Measurements from ENCODE around the gene MEIS2. TPM values are rescaled to one million over a fixed set of nuclear protein-coding genes. Genes with fewer than 3 reads are reported as not detected.

Gene MEIS2
- total RNA-seq, 1 donor from 2014 or later = 35.6 TPM

GRCh38 chr15:37093480-37094332 is 6.6 kb downstream of the MEIS2 start:
- no peaks in the 10 kb centered on the region for H3K9me3 ChIP-seq (ENCODE audit: insufficient read depth, low read depth, low read length)
- H2AFZ ChIP-seq (ENCODE audit: low read depth, low read length) = no peak overlapping the region
- Mint-ChIP-seq H3K27me3 (ENCODE audit: low read depth, unreplicated experiment) (peaks cover 4% of the 10 kb centered on the region), H3K4me3 (ENCODE audit: unreplicated experiment) (peak overlapping the region; percentile 47), H3K4me1 (ENCODE audit: low read depth, unreplicated experiment) (peaks cover 26% of the 10 kb centered on the region), H3K9me3 (ENCODE audit: unreplicated experiment) (no peaks in the 10 kb centered on the region), H3K36me3 (ENCODE audit: low read depth, unreplicated experiment) (peaks cover 10% of the 10 kb centered on the region), H3K27ac (ENCODE audit: unreplicated experiment) (peak overlapping the region; percentile 10)
- peaks cover 57% of the 10 kb centered on the region for H4K20me1 ChIP-seq (ENCODE audit: insufficient read depth, low read length)
- H3K9ac ChIP-seq (ENCODE audit: low read length) = peak overlapping the region; percentile 96
- no peak for TF ChIP-seq CTCF (IDR thresholded peaks at IDR 0.05; ENCODE audit: insufficient read depth, low read depth, low read length)
- TF ChIP-seq EZH2 (IDR thresholded peaks at IDR 0.05; ENCODE audit: insufficient read depth, low read length) = no peak
- H3K79me2 ChIP-seq (ENCODE audit: insufficient read depth, low read length) = peaks cover 98% of the 10 kb centered on the region
- H3K4me2 ChIP-seq (ENCODE audit: low read length) = peak overlapping the region; percentile 99
- H3K27me3 ChIP-seq (ENCODE audit: insufficient read depth, low read length) = no peaks in the 10 kb centered on the region
- H3K4me1 ChIP-seq (ENCODE audit: insufficient read depth, low read length) = peaks cover 38% of the 10 kb centered on the region
- DNase-seq (ENCODE audit: low read depth) (peak; percentile 79), FAIRE-seq (no peak)
- H3K27ac ChIP-seq (ENCODE audit: low read depth, low read length) = peak overlapping the region; percentile 52
- peak overlapping the region; percentile 22 for H3K4me3 ChIP-seq (ENCODE audit: insufficient read depth, low read depth, low read length)
- peaks cover 33% of the 10 kb centered on the region for H3K36me3 ChIP-seq (ENCODE audit: insufficient read depth, low read length)

GRCh38 chr15:37090543-37091175 is 9.7 kb downstream of the MEIS2 start:
- Histone ChIP-seq H3K9ac (ENCODE audit: low read length) (peak overlapping the region; percentile 27), H3K4me1 (ENCODE audit: insufficient read depth, low read length) (peaks cover 32% of the 10 kb centered on the region), H3K4me2 (ENCODE audit: low read length) (peak overlapping the region; percentile 55), H3K79me2 (ENCODE audit: insufficient read depth, low read length) (peaks cover 98% of the 10 kb centered on the region), H3K4me3 (ENCODE audit: insufficient read depth, low read depth, low read length) (no peak overlapping the region), H3K36me3 (ENCODE audit: insufficient read depth, low read length) (peaks cover 46% of the 10 kb centered on the region), H3K27me3 (ENCODE audit: insufficient read depth, low read length) (no peaks in the 10 kb centered on the region), H4K20me1 (ENCODE audit: insufficient read depth, low read length) (peaks cover 63% of the 10 kb centered on the region), H3K9me3 (ENCODE audit: insufficient read depth, low read depth, low read length) (no peaks in the 10 kb centered on the region), H3K27ac (ENCODE audit: low read depth, low read length) (no peak overlapping the region), H2AFZ (ENCODE audit: low read depth, low read length) (no peak overlapping the region)
- Mint-ChIP-seq H3K36me3 (ENCODE audit: low read depth, unreplicated experiment) (peaks cover 11% of the 10 kb centered on the region), H3K4me3 (ENCODE audit: unreplicated experiment) (no peak overlapping the region), H3K9me3 (ENCODE audit: unreplicated experiment) (no peaks in the 10 kb centered on the region), H3K4me1 (ENCODE audit: low read depth, unreplicated experiment) (peaks cover 18% of the 10 kb centered on the region), H3K27me3 (ENCODE audit: low read depth, unreplicated experiment) (no peaks in the 10 kb centered on the region), H3K27ac (ENCODE audit: unreplicated experiment) (no peak overlapping the region)
- TF ChIP-seq CTCF (IDR thresholded peaks at IDR 0.05; ENCODE audit: insufficient read depth, low read depth, low read length) = no peak
- TF ChIP-seq EZH2 (IDR thresholded peaks at IDR 0.05; ENCODE audit: insufficient read depth, low read length) = no peak
- FAIRE-seq (peak; percentile 17), DNase-seq (ENCODE audit: low read depth) (no peak)

All from astrocyte (in vitro differentiated cells and primary cell).